A549 (cell line): ENCODE data around the gene FXYD3.

Experiments
- CHD4 ChIP-seq: fragments of 200-600 bp; sonication (generic); IDR thresholded peaks from 2 replicates; pipeline ENCODE4 v1.6.1; 2016; ENCODE audit warnings: antibody characterized with exemption, mild to moderate bottlenecking, borderline replicate concordance
- CTCF ChIP-seq: fragments of >200 bp; sonication (Bioruptor Twin); formaldehyde crosslinking; IDR thresholded peaks from 3 replicates; pipeline ENCODE4 v1.5.1; 2016
- ELK1 ChIP-seq: fragments of 150-350 bp; IDR thresholded peaks from 2 replicates; pipeline ENCODE4 v1.6.1; 2014; ENCODE audit warnings: low read depth, mild to moderate bottlenecking, low read length
- EP300 ChIP-seq, 2 experiments: fragments of >200 bp; sonication (Bioruptor Twin); formaldehyde crosslinking; IDR thresholded peaks; 2 replicates in 1 of 2; 3 replicates in 1 of 2; pipeline ENCODE4 v1.6.1; 2016 to 2017
- HOXB13 ChIP-seq: fragments of 250-450 bp; sonication (Bioruptor Pico); IDR thresholded peaks from 2 replicates; pipeline ENCODE4 v1.5.0; 2020; ENCODE audit warnings: low read depth, mild to moderate bottlenecking, moderate library complexity
- POLR2AphosphoS2 ChIP-seq: conservative IDR thresholded peaks from 2 replicates; pipeline ENCODE4 v1.6.1; 2012; ENCODE audit warnings: low read length, improper control_type of control experiment, inconsistent platforms
- RAD21 ChIP-seq, 2 experiments: fragments of >200 bp in 1 of 2; sonication (Bioruptor Twin) in 1 of 2; formaldehyde crosslinking in 1 of 2; IDR thresholded peaks in 1 of 2; conservative IDR thresholded peaks in 1 of 2; 2 replicates in 1 of 2; 3 replicates in 1 of 2; pipeline ENCODE4 v1.6.1; 2012 to 2018; ENCODE audit warnings: inconsistent platforms in 1 of 2
- RARB ChIP-seq: fragments of 250-450 bp; sonication (Bioruptor Pico); IDR thresholded peaks from 2 replicates; pipeline ENCODE4 v1.8.0; 2021; ENCODE audit warnings: mild to moderate bottlenecking, moderate library complexity
- RNF2 ChIP-seq: fragments of 200-600 bp; sonication (generic); IDR thresholded peaks from 2 replicates; pipeline ENCODE4 v1.6.1; 2016; ENCODE audit warnings: low read depth, mild to moderate bottlenecking, antibody characterized with exemption, moderate library complexity, borderline replicate concordance
- ZFP36 ChIP-seq: fragments of 450-650 bp; IDR thresholded peaks from 2 replicates; pipeline ENCODE4 v1.6.1; 2014; ENCODE audit warnings: borderline replicate concordance; ENCODE audit not compliant: partially characterized antibody
- TF ChIP-seq, protein P1 (sequence below): IDR thresholded peaks from 2 replicates; pipeline ENCODE4 v1.6.1; 2012
- TF ChIP-seq, protein P2 (sequence below): IDR thresholded peaks from 2 replicates; pipeline ENCODE4 v1.6.1; 2012
- TF ChIP-seq, protein P3 (sequence below): fragments of 200-600 bp; sonication (generic); IDR thresholded peaks from 2 replicates; pipeline ENCODE4 v1.6.1; 2016; ENCODE audit warnings: antibody characterized with exemption, mild to moderate bottlenecking, moderate library complexity

GRCh38 chr19:35079826-35080225 is 35.8 kb upstream of the FXYD3 start:
- TF ChIP-seq RNF2 (no peak), ELK1 (no peak), RARB (CRISPR knock-in tag) (no peak), CTCF (no peak), POLR2AphosphoS2 (no peak), EP300 (IDR thresholded peaks at IDR 0.05) (no peak), CHD4 (no peak), ZFP36 (no peak), RAD21 (conservative IDR thresholded peaks at IDR 0.05 in 1 of 2, IDR thresholded peaks at IDR 0.05 in 1 of 2) (no peak), HOXB13 (CRISPR knock-in tag) (no peak)
- TF ChIP-seq, protein P1, sequence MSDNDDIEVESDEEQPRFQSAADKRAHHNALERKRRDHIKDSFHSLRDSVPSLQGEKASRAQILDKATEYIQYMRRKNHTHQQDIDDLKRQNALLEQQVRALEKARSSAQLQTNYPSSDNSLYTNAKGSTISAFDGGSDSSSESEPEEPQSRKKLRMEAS = no peak
- TF ChIP-seq, protein P2, sequence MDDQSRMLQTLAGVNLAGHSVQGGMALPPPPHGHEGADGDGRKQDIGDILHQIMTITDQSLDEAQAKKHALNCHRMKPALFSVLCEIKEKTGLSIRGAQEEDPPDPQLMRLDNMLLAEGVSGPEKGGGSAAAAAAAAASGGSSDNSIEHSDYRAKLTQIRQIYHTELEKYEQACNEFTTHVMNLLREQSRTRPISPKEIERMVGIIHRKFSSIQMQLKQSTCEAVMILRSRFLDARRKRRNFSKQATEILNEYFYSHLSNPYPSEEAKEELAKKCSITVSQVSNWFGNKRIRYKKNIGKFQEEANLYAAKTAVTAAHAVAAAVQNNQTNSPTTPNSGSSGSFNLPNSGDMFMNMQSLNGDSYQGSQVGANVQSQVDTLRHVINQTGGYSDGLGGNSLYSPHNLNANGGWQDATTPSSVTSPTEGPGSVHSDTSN = no peak
- TF ChIP-seq, protein P3, sequence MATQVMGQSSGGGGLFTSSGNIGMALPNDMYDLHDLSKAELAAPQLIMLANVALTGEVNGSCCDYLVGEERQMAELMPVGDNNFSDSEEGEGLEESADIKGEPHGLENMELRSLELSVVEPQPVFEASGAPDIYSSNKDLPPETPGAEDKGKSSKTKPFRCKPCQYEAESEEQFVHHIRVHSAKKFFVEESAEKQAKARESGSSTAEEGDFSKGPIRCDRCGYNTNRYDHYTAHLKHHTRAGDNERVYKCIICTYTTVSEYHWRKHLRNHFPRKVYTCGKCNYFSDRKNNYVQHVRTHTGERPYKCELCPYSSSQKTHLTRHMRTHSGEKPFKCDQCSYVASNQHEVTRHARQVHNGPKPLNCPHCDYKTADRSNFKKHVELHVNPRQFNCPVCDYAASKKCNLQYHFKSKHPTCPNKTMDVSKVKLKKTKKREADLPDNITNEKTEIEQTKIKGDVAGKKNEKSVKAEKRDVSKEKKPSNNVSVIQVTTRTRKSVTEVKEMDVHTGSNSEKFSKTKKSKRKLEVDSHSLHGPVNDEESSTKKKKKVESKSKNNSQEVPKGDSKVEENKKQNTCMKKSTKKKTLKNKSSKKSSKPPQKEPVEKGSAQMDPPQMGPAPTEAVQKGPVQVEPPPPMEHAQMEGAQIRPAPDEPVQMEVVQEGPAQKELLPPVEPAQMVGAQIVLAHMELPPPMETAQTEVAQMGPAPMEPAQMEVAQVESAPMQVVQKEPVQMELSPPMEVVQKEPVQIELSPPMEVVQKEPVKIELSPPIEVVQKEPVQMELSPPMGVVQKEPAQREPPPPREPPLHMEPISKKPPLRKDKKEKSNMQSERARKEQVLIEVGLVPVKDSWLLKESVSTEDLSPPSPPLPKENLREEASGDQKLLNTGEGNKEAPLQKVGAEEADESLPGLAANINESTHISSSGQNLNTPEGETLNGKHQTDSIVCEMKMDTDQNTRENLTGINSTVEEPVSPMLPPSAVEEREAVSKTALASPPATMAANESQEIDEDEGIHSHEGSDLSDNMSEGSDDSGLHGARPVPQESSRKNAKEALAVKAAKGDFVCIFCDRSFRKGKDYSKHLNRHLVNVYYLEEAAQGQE = no peak
